HK-2 (cell line): Measurements from ENCODE around the gene BLOC1S6.
"Not testable (repeated sequence)": the region's sequence is repeated elsewhere in the genome, so short reads cannot be mapped to it uniquely, and the experiment has no call there.

Experiments used
- DNase-seq: peaks from one replicate; pipeline ENCODE4 v3.0.0-alpha.2; 2018; ENCODE audit not compliant: unreplicated experiment

The BLOC1S6 gene

DNA sequence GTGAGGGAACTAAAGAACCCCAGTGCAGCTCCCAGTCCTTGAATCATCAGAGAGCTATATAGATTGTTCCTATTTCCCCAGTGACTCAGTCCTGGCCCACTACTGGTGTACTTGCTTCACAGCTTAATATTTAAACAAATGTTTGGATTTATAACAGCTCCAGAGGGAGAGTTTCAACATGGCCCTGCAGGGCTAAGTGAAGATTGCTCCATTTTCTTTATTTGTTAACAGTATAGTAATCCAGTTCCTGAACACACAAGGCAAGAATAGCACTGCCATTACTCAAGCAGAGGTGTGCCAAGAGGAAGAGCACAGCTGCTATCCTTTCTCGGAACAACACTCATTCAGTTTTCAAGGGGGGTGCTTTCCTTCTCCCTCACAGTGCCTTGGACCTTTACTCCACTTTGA lies 54.2 kb downstream of the BLOC1S6 start:
- peak; percentile 34 for DNase-seq

DNA sequence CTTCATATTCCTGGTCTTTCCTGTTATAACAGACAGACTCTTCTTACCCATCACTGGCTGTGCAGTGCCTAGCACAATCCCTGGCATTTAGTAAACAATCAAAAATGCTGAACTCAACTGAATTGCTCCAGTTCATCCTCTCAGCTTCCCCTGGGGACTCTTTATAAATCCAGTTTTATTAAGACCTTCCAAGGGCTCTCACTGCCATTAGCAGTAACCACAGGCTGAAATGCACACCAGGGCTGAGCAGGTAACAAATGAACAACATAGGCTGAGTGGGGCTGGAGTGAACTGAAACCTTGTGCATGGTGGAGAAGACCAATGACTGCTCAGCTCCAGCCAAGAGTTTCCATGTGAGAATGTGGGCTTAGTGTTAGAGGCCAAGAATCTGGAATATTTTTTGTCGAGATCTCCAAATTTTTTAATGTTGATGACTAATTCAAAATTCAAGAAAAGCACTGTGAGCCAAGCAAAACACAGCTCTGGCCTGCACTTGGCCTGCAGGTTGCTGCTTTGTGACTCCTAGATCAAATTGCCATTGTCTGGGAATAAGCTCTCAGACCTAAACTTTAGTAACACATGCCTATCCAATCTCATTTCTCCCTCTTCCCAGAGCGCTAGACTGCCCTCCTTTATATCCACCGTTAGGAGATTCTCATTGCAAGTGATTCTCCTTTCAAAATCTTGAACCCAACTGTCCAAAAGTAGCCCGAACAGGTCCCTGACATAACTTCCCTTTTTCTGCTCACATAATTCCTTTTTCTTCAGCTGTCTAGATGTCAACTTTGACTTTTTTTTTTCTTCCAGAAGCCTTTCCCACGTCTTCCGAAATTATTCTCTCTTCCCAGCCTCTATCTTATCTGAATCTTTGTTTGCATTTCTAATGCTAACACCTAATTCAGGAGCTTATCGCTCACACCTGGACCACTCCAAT lies 55.1 kb downstream of the BLOC1S6 start:
- DNase-seq = no peak

DNA sequence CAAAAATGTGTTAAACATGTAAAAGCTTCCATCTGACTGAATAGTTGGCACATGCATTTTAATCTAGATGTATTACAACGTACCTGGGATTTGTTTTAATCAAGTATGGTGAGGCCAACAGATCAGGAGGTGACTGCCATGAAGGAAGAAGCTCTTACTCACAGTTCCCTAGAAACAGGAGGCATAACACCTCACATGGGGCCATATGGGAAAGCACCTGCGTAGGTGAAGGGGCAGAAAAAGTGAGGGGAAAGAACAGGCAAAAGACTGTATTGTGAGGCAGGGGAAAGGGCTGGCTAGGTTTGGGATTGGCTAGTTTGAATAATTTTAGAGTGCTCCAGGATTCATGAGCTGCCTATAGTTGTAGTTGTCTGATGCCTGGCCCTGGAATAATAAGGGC lies 57.3 kb downstream of the BLOC1S6 start:
- no peak for DNase-seq

DNA sequence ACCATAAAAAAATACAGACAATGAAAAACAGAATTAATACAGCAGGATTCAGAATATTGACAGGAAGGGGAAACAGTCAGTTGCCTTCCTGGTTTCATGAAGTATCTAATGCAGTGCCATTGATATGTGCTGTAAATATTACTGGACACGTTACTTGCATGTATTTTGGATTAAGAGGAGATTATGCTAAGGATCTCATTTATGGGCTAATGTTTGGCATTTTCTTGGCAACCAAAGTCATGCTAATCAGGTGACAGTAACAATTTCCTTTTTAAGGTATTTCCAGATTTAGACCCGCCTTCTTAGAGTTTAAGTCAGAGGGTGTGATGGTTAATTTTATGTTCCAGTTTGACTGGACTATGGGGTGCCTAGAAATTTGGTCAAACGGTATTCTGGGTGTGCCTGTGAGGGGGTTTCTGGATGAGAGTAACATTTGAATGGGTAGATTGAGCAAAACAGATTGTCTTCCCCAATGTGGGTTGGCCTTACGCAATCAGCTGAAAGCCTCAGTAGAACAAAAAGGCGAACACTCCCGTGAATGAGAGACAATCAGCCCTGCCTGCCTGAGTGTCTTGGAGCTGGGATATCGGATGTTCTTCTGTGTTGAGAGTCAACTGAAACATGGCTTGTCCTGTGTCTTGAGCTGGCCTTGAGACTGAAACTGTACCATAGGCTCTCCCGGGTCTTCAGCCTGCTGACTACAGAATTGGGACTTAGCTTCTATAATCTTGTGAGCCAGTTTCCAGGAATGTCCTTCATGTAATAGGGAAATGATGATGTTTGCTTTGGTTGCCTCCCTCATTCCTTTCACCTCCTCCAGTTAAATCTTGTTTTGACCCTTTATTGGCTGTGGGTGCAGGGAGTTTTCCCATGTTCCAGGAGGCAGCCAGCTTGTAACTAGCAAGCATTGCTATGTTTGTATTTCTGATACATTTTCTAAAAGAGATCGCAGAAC lies 58.1 kb downstream of the BLOC1S6 start:
- DNase-seq = no peak

DNA sequence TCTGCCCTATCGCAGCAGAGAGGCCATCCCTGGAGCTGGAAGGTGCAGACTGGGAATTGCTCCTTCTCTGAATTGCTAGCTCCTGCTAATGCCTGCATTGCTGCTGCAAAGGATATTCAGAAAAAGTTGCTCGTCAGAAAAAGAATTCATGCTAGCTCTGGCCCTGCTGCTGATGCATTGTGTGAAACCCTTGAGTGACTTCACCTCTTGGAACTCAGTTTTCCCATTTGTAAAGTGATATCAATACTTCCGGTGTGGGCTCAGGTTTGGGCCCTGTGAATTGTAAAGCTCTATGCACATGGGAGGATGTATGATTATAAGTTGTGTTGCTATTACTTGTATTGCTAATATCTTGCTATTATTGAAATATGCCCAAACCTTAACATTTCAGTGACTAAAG lies 59.0 kb downstream of the BLOC1S6 start:
- DNase-seq = no peak

DNA sequence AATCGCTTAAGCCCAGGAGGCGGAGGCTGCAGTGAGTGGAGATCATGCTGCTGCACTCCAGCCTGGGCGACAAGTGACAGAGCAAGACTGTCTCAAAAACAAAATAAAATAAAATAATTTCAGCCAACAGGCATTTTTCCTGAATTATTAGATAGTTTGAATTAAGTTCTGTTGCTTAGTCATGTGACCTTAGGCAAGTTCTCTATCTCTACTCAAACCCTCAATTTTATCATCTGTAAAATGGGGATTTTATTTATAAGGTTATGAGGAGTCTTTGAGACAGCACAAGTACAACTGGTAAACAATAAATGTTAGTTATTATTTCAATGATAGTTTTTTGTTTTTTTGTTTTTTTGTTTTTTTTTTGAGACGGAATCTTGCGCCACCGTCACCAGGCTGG lies 60.6 kb downstream of the BLOC1S6 start:
- no peak for DNase-seq

DNA sequence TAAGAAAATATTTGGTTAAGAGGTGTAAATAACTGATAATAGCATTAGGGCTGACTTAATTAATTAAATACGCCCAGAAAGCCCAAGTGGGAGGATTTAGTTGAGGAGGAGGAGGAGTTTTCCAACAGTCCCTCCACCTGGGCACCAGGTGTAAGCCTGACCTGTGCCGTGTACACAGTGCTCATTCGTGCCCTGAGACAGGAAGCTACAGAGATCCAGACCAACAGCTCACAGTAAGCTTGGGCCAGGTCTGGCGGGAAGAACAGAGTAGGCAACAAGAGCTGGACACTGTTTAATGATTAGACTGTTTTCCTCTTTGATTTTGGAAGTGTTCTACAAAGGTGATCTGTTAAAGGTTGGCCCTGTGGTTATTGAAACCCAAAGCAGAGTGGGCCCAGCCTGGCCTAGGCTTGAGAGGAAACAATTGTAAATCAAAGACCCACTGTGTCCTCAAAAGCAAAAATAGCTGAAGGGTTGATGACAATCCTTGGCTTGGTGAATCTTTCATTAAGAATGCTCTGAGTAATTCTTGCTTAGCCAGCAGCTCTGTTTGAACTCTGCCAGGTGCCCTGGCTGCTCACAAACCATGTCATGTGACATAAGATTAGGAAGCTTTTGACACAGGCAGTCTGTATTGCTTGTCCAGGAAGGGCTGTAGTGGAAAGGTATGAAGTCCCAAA lies 61.5 kb downstream of the BLOC1S6 start:
- DNase-seq = peak; percentile 51

DNA sequence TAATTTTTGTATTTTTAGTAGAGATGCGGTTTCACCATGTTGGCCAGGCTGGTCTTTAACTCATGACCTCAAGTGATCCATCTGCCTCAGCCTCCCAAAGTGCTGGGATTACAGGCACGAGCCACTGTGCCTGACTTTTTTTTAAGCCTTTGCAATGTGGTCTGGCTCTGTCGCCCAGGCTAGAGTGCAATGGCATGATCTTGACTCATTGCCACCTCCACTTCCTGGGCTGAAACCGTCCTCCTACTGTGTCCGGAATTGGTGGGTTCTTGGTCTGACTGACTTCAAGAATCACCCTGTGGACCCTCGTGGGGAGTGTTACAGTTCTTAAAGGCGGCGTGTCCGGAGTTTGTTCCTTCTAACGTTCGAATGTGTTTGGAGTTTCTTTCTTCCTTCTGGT lies 62.8 kb downstream of the BLOC1S6 start:
- DNase-seq = not testable (repeated sequence)

DNA sequence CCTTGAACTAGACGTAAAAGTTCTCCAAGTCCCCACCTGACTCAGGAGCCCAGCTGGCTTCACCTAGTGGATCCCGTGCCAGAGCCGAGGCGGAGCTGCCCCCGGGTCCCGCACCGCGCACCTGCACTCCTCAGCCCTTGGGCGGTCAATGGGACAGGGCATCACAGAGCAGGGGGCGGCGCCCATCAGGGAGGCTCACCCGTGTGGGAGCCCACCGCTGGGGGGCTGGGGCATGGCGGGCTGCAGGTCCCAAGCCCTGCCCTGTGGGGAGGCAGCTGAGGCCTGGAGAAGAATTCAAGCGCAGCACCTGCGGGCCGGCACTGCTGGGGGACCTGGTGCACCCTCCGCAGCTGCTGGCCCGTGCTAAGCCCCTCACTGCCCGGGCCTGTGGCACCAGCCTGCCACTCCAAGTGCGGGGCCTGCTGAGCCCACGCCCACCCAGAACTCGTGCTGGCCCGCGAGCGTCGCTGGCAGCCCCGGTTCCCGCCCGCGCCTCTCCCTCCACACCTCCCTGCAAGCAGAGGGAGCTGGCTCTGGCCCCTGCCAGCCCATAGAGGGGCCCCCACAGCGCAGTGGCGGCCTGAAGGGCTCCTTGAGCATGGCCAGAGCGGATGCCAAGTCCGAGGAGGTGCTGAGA lies 63.8 kb downstream of the BLOC1S6 start:
- no peak for DNase-seq

DNA sequence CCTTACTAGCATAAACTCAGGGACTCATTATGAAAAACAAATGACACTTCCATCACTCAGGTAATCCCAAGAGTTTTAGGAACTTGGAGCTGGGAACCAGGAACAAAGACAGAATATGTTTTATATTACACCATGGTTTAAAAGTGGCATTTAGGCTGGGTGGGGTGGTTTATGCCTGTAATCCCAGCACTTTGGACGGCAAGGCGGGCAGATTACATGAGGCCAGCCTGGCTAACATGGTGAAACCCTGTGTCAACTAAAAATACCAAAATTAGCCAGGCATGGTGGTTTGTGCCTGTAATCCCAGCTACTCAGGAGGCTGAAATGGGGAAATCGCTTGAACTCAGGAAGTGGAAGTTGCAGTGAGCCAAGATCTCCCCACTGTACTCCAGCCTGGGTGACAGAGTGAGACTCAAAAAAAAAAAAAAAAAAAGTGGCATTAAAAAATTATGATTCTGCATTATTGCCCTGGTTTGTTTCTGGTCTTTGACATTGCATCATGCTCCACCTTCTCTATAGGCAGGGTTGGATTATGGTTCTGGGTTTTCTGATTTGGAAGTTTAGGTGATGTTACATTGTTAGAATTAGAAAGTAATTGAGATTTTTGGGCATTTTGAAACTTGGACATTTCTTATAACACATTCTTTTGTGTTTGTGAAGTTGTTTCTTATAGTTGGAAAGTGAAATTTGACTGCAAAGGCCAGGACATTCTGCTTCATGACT lies 66.7 kb downstream of the BLOC1S6 start:
- no peak for DNase-seq

DNA sequence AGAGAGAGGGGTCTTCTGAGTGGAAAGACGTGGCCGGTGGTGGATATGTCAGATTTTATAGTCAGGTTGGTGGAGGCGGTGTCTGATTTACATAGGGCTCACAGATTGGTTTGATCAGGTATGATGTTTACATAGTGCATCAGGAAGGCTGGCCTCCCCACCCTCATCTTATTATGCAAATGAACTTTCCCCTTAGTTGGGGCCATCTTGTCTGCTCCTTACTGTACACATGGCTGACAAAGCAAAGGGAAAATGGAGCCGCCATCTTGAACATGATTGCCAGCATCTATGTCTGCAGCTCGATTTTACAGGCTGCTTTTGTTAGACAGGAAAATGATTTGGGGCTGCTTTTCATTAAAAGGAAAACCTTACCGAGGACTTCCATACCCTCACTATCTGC lies 67.6 kb downstream of the BLOC1S6 start:
- DNase-seq = no peak

DNA sequence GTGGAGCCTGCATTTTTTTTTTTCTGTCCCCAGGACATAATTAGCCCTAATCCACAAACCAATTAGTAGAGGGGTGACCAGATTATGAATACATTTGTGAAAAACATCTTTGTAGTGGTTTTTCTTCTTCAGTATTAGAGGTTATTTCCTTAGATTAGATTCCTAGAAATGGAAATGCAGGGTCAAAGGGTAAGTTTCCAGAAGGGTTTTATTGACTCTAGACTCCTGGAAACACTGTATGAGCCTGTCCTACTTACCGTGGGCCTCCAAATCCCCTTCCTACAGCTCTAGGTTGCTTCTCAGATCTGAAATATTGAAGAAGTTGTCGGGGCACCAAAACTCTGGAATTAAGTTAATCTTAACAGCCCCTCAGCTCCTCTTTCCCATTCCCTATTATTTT lies 70.1 kb downstream of the BLOC1S6 start:
- DNase-seq = no peak

DNA sequence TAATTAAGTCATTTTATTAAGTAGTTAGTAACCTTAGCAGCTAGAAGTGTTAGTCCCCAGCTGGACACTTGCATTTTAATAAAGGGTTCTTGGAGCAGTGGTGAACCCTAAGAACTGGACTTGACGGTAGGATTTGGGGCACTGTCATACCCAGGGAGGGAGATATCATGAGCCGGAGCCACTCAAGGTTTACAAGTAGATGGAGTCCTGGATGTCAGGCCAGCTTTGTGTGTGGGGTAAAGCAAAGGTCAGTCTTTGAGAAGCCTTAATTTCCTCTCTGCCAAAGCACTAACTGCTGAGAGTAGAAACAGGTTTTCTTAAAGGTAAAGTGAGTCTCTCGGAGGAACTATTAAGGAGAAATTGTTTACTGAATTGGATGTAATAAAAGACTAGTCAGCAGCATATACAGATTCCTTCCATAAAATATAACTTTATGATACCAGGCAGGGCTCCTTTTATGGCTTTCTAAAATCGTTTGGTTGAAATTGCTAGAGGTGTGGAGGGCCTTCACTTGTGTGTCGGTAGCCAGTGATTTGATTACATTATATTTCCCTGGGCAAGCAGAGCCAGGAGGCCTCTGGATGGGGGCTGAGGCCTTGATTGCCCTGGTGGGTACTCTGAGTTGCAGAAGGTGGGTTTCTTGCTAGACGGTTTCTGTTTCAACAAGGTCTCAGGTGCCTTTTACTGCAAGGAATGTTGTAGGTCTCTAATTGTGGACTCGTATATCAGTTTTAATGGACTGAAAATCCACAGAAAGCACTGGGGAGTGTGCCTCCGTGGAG lies 70.8 kb downstream of the BLOC1S6 start:
- DNase-seq = no peak
